Measurements from ENCODE around the gene CD200R1. TPM values are rescaled to one million over a fixed set of nuclear protein-coding genes. Genes with fewer than 3 reads are reported as not detected.

CD200R1 gene
- total and polyA plus RNA-seq, 2 of the 4 experiments (the other 2 are of a cell fraction), result under 0.01 to 0.05 TPM

DNA sequence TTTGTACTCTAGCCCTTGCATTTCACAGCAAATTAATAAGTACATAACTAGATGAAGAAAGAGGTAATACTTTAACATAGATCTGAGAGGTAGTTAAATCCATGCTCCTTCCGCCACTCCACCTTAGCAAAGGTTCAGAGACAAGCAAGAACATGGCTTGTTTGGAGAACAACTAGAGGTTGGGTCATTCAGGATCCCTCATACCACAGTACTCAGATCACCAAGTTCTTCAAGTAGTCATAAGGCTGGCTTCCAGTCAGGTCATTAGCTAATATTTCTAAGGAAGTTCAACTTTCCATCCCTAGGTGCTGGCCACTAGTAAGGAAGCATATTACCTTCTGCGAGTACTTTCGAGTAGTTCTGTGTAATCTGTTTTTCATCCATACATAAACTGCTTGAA, 44.1 kb downstream of the CD200R1 start:
- peak; percentile 19 for DNase-seq
- Histone ChIP-seq H2BK20ac (ENCODE audit: low read depth, low read length) (no peak overlapping the region), H2AK9ac (replicated peaks; ENCODE audit: low read depth, low read length, poor library complexity) (no peak overlapping the region), H3K4me2 (ENCODE audit: low read depth, low read length) (no peak overlapping the region), H4K5ac (ENCODE audit: low read depth, low read length) (no peak overlapping the region), H3K14ac (replicated peaks; ENCODE audit: low read depth, low read length) (no peak overlapping the region), H3K4me1 (ENCODE audit: control insufficient read depth, insufficient read depth, low read length) (no peaks in the 10 kb centered on the region), H4K20me1 (ENCODE audit: insufficient read depth, low read length) (no peaks in the 10 kb centered on the region), H4K8ac (ENCODE audit: low read depth in 2 of 2, low read length in 2 of 2) (no peak overlapping the region), H4K91ac (ENCODE audit: insufficient read depth, low read depth, low read length) (no peak overlapping the region), H3K79me1 (ENCODE audit: low read depth in 1 of 2, low read length in 2 of 2) (no peaks in the 10 kb centered on the region), H3K56ac (ENCODE audit: extremely low read depth, insufficient read depth, low read length) (no peak overlapping the region), H3K4ac (ENCODE audit: low read depth, low read length) (no peak overlapping the region), H3K9me1 (ENCODE audit: insufficient read depth, low read length) (no peaks in the 10 kb centered on the region), H2AFZ (replicated peaks; ENCODE audit: low read length, poor library complexity) (no peak overlapping the region), H2BK15ac (ENCODE audit: low read depth, low read length) (no peak overlapping the region), H3K23ac (ENCODE audit: low read depth, low read length) (no peak overlapping the region), H3K9me3 (ENCODE audit: control insufficient read depth, insufficient read depth, low read length) (peaks cover 1% of the 10 kb centered on the region), H2BK5ac (ENCODE audit: low read depth, low read length, poor library complexity, severe bottlenecking) (no peak overlapping the region), H2BK120ac (ENCODE audit: low read depth, low read length) (no peak overlapping the region), H3K27ac (ENCODE audit: insufficient read depth, low read length) (no peak overlapping the region), H2AK5ac (ENCODE audit: low read depth, low read length) (no peak overlapping the region), H3K9ac (ENCODE audit: low read depth, low read length) (no peak overlapping the region), H3K36me3 (ENCODE audit: control insufficient read depth, insufficient read depth, low read length) (no peaks in the 10 kb centered on the region), H3K4me3 (ENCODE audit: insufficient read depth, low read depth, low read length) (no peak overlapping the region), H3K18ac (ENCODE audit: low read depth, low read length) (no peak overlapping the region), H3K27me3 (ENCODE audit: control insufficient read depth, insufficient read depth, low read length) (peaks cover 2% of the 10 kb centered on the region; the same call in 1 of the 2 replicates)
- ATAC-seq (ENCODE audit: low read depth), result no peak
- TF ChIP-seq SMC3 (IDR thresholded peaks at IDR 0.05; ENCODE audit: low read depth, low read length), result no peak
- no peak for TF ChIP-seq MAZ (IDR thresholded peaks at IDR 0.05; ENCODE audit: borderline replicate concordance, low read depth, low read length)
- TF ChIP-seq RFX5 (IDR thresholded peaks at IDR 0.05; ENCODE audit: low read depth, low read length), result no peak
- TF ChIP-seq CHD1 (IDR thresholded peaks at IDR 0.05; ENCODE audit: low read depth, low read length), result no peak
- TF ChIP-seq MXI1 (IDR thresholded peaks at IDR 0.05; ENCODE audit: borderline replicate concordance, low read depth, low read length), result no peak
- TF ChIP-seq, protein P1, sequence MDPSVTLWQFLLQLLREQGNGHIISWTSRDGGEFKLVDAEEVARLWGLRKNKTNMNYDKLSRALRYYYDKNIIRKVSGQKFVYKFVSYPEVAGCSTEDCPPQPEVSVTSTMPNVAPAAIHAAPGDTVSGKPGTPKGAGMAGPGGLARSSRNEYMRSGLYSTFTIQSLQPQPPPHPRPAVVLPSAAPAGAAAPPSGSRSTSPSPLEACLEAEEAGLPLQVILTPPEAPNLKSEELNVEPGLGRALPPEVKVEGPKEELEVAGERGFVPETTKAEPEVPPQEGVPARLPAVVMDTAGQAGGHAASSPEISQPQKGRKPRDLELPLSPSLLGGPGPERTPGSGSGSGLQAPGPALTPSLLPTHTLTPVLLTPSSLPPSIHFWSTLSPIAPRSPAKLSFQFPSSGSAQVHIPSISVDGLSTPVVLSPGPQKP (IDR thresholded peaks at IDR 0.05; ENCODE audit: borderline replicate concordance, low read depth, low read length), result no peak
- TF ChIP-seq MAFK (IDR thresholded peaks at IDR 0.05; ENCODE audit: low read depth, low read length), result no peak
- no peak for TF ChIP-seq RCOR1 (IDR thresholded peaks at IDR 0.05; ENCODE audit: insufficient replicate concordance, low read length)
- TF ChIP-seq, protein P2, sequence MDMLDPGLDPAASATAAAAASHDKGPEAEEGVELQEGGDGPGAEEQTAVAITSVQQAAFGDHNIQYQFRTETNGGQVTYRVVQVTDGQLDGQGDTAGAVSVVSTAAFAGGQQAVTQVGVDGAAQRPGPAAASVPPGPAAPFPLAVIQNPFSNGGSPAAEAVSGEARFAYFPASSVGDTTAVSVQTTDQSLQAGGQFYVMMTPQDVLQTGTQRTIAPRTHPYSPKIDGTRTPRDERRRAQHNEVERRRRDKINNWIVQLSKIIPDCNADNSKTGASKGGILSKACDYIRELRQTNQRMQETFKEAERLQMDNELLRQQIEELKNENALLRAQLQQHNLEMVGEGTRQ (IDR thresholded peaks at IDR 0.05; ENCODE audit: low read depth, low read length), result no peak
- TF ChIP-seq, protein P3, sequence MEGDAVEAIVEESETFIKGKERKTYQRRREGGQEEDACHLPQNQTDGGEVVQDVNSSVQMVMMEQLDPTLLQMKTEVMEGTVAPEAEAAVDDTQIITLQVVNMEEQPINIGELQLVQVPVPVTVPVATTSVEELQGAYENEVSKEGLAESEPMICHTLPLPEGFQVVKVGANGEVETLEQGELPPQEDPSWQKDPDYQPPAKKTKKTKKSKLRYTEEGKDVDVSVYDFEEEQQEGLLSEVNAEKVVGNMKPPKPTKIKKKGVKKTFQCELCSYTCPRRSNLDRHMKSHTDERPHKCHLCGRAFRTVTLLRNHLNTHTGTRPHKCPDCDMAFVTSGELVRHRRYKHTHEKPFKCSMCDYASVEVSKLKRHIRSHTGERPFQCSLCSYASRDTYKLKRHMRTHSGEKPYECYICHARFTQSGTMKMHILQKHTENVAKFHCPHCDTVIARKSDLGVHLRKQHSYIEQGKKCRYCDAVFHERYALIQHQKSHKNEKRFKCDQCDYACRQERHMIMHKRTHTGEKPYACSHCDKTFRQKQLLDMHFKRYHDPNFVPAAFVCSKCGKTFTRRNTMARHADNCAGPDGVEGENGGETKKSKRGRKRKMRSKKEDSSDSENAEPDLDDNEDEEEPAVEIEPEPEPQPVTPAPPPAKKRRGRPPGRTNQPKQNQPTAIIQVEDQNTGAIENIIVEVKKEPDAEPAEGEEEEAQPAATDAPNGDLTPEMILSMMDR (conservative IDR thresholded peaks at IDR 0.05; ENCODE audit: low read depth, low read length), result no peak
- TF ChIP-seq FOS (IDR thresholded peaks at IDR 0.05; ENCODE audit: low read depth, low read length), result no peak
- TF ChIP-seq RAD21 (IDR thresholded peaks at IDR 0.05; ENCODE audit: low read length), result no peak
- TF ChIP-seq BHLHE40 (IDR thresholded peaks at IDR 0.05; ENCODE audit: low read depth, low read length), result no peak
- TF ChIP-seq CEBPB (IDR thresholded peaks at IDR 0.05; ENCODE audit: low read depth, low read length), result no peak
- TF ChIP-seq NFE2L2 (IDR thresholded peaks at IDR 0.05; ENCODE audit: low read depth, low read length), result no peak
- TF ChIP-seq POLR2A (IDR thresholded peaks at IDR 0.05; ENCODE audit: low read depth, low read length), result no peak
- WGBS, 2 experiments (ENCODE audit: extremely low coverage in 2 of 2, insufficient read length in 1 of 2), result no CpG with 5 or more reads among the region's 3 CpGs
- in situ Hi-C loops (cut with MboI; ENCODE audit: low sequenced_read_pairs) (no loop called here), intact Hi-C loops (cut with micrococcal nuclease) (no loop called here), dilution Hi-C loops (cut with HindIII; ENCODE audit: low sequenced_read_pairs, unreplicated experiment) (no loop called here)
- POLR2A ChIA-PET (ENCODE audit: unreplicated experiment), result no interaction called here
- no TSS peak for BruUV-seq (replicated peaks)
- CTCF ChIA-PET, result no interaction called here
